Lower leg skin (tissue), 3 donors: Measurements from ENCODE around the gene CEND1.

Experiments used
- POLR2A ChIP-seq, 2 donors: fragments of 450-650 bp; IDR thresholded peaks; one replicate each; pipeline ENCODE4 v1.6.1; 2016 to 2017; ENCODE audit warnings: antibody characterized with exemption in 2 of 2, mild to moderate bottlenecking in 1 of 2, moderate library complexity in 1 of 2
- TF ChIP-seq, protein P1 (sequence below), 3 donors: fragments of 450-650 bp; IDR thresholded peaks; one replicate each; pipeline ENCODE4 v1.5.1; 2016; ENCODE audit warnings: antibody characterized with exemption in 3 of 3, mild to moderate bottlenecking in 3 of 3, moderate library complexity in 2 of 3

GRCh38 chr11:774873-775592, 14.9 kb downstream of the CEND1 start:
- TF ChIP-seq, protein P1, sequence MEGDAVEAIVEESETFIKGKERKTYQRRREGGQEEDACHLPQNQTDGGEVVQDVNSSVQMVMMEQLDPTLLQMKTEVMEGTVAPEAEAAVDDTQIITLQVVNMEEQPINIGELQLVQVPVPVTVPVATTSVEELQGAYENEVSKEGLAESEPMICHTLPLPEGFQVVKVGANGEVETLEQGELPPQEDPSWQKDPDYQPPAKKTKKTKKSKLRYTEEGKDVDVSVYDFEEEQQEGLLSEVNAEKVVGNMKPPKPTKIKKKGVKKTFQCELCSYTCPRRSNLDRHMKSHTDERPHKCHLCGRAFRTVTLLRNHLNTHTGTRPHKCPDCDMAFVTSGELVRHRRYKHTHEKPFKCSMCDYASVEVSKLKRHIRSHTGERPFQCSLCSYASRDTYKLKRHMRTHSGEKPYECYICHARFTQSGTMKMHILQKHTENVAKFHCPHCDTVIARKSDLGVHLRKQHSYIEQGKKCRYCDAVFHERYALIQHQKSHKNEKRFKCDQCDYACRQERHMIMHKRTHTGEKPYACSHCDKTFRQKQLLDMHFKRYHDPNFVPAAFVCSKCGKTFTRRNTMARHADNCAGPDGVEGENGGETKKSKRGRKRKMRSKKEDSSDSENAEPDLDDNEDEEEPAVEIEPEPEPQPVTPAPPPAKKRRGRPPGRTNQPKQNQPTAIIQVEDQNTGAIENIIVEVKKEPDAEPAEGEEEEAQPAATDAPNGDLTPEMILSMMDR (IDR thresholded peaks at IDR 0.05): no peak
- TF ChIP-seq POLR2A (IDR thresholded peaks at IDR 0.05): no peak
